ENCODE measurements around the gene CLASRP. TPM values are rescaled to one million over a fixed set of nuclear protein-coding genes. Genes with fewer than 3 reads are reported as not detected.

Gene CLASRP
- total RNA-seq, 3 donors from 2014 or later (not counting 1 experiment from before 2014, with no cell fraction given): 142 to 160 (median 146) TPM

GRCh38 chr19:45110851-45111266 is 72.0 kb downstream of the CLASRP start:
- no peaks in the 10 kb centered on the region for H3K27me3 ChIP-seq (ENCODE audit: control insufficient read depth, insufficient read depth, low read length)
- no peaks in the 10 kb centered on the region for H3K36me3 ChIP-seq (ENCODE audit: control insufficient read depth, insufficient read depth, low read length)
- ATAC-seq: no peak
- no peaks in the 10 kb centered on the region for H3K9me3 ChIP-seq (ENCODE audit: control insufficient read depth, insufficient read depth, low read length)
- 37% methylated on average over 5 of the region's 5 CpGs for WGBS (ENCODE audit: insufficient coverage)
- DNase-seq: no peak
- no peak overlapping the region for H3K4me3 ChIP-seq (ENCODE audit: low read length)
- Mint-ChIP-seq H3K27ac (no peak overlapping the region), H3K4me3 (no peak overlapping the region), H3K9me3 (no peaks in the 10 kb centered on the region), H3K27me3 (ENCODE audit: low read depth in 2 of 2) (no peaks in the 10 kb centered on the region), H3K4me1 (peaks cover 5 to 20% of the 10 kb centered on the region in 2 donors), H3K36me3 (no peaks in the 10 kb centered on the region)
- intact Hi-C loops (cut with micrococcal nuclease): no loop called here
- no peak for TF ChIP-seq CTCF (IDR thresholded peaks at IDR 0.05)
- peaks cover under 1% of the 10 kb centered on the region for H3K4me1 ChIP-seq (ENCODE audit: control insufficient read depth, insufficient read depth, low read length)
- no peak overlapping the region for H3K27ac ChIP-seq (ENCODE audit: low read length)

GRCh38 chr19:45112111-45112827 is 73.4 kb downstream of the CLASRP start:
- Mint-ChIP-seq H3K27me3 (ENCODE audit: low read depth in 2 of 2) (no peaks in the 10 kb centered on the region), H3K4me3 (no peak overlapping the region), H3K9me3 (no peaks in the 10 kb centered on the region), H3K4me1 (peaks cover 5 to 30% of the 10 kb centered on the region in 2 donors), H3K36me3 (no peaks in the 10 kb centered on the region), H3K27ac (no peak overlapping the region)
- Histone ChIP-seq H3K4me1 (ENCODE audit: control insufficient read depth, insufficient read depth, low read length) (peaks cover 15% of the 10 kb centered on the region), H3K27me3 (ENCODE audit: control insufficient read depth, insufficient read depth, low read length) (no peaks in the 10 kb centered on the region), H3K9me3 (ENCODE audit: control insufficient read depth, insufficient read depth, low read length) (no peaks in the 10 kb centered on the region), H3K27ac (ENCODE audit: low read length) (no peak overlapping the region), H3K36me3 (ENCODE audit: control insufficient read depth, insufficient read depth, low read length) (no peaks in the 10 kb centered on the region), H3K4me3 (ENCODE audit: low read length) (no peak overlapping the region)
- no peak for TF ChIP-seq CTCF (IDR thresholded peaks at IDR 0.05)
- WGBS (ENCODE audit: insufficient coverage): 98% methylated on average over 11 of the region's 11 CpGs
- DNase-seq: no peak
- intact Hi-C loops (cut with micrococcal nuclease): no loop called here
- ATAC-seq: no peak

- no peak for TF ChIP-seq CTCF (IDR thresholded peaks at IDR 0.05)
- no peaks in the 10 kb centered on the region for H3K9me3 ChIP-seq (ENCODE audit: control insufficient read depth, insufficient read depth, low read length)
Observed at GRCh38 chr19:45113628-45114027, 74.8 kb downstream of the CLASRP start.

GRCh38 chr19:45114116-45114515 is 75.3 kb downstream of the CLASRP start:
- no peak overlapping the region for H3K4me3 ChIP-seq (ENCODE audit: low read length)
- Mint-ChIP-seq H3K4me1 (peaks cover 16 to 45% of the 10 kb centered on the region in 2 donors), H3K9me3 (no peaks in the 10 kb centered on the region), H3K36me3 (no peaks in the 10 kb centered on the region), H3K4me3 (no peak overlapping the region), H3K27ac (no peak overlapping the region), H3K27me3 (ENCODE audit: low read depth in 2 of 2) (no peaks in the 10 kb centered on the region)
- no peaks in the 10 kb centered on the region for H3K9me3 ChIP-seq (ENCODE audit: control insufficient read depth, insufficient read depth, low read length)
- H3K27ac ChIP-seq (ENCODE audit: low read length): no peak overlapping the region
- WGBS (ENCODE audit: insufficient coverage): 74% methylated on average over 3 of the region's 4 CpGs
- no peaks in the 10 kb centered on the region for H3K36me3 ChIP-seq (ENCODE audit: control insufficient read depth, insufficient read depth, low read length)
- H3K27me3 ChIP-seq (ENCODE audit: control insufficient read depth, insufficient read depth, low read length): no peaks in the 10 kb centered on the region
- peaks cover 33% of the 10 kb centered on the region for H3K4me1 ChIP-seq (ENCODE audit: control insufficient read depth, insufficient read depth, low read length)
- TF ChIP-seq CTCF (IDR thresholded peaks at IDR 0.05): no peak
- intact Hi-C loops (cut with micrococcal nuclease): no loop called here
- DNase-seq (no peak), ATAC-seq (no peak)

More at GRCh38 chr19:45113628-45114027, 74.8 kb downstream of the CLASRP start:
- no peaks in the 10 kb centered on the region for H3K36me3 Mint-ChIP-seq
- intact Hi-C loops (cut with micrococcal nuclease): no loop called here
- Histone ChIP-seq H3K27me3 (ENCODE audit: control insufficient read depth, insufficient read depth, low read length) (no peaks in the 10 kb centered on the region), H3K4me3 (ENCODE audit: low read length) (no peak overlapping the region), H3K27ac (ENCODE audit: low read length) (no peak overlapping the region), H3K4me1 (ENCODE audit: control insufficient read depth, insufficient read depth, low read length) (peaks cover 28% of the 10 kb centered on the region), H3K36me3 (ENCODE audit: control insufficient read depth, insufficient read depth, low read length) (no peaks in the 10 kb centered on the region)
- no peaks in the 10 kb centered on the region for H3K27me3 Mint-ChIP-seq (ENCODE audit: low read depth in 2 of 2)
- H3K27ac Mint-ChIP-seq: no peak overlapping the region
- no peak for DNase-seq
- H3K9me3 Mint-ChIP-seq: no peaks in the 10 kb centered on the region
- 81% methylated on average over 9 of the region's 9 CpGs for WGBS (ENCODE audit: insufficient coverage)
- no peak for ATAC-seq
- H3K4me3 Mint-ChIP-seq: no peak overlapping the region
- H3K4me1 Mint-ChIP-seq: peaks cover 12 to 43% of the 10 kb centered on the region in 2 donors
